D341Med (cell line): Measurements from ENCODE around the gene TLE4.
"Not testable (repeated sequence)": the region's sequence is repeated elsewhere in the genome, so short reads cannot be mapped to it uniquely, and the experiment has no call there.

Experiments used
- DNase-seq: peaks from one replicate; pipeline ENCODE4 v3.0.0; 2012; ENCODE audit warnings: low spot score

Gene TLE4

DNA sequence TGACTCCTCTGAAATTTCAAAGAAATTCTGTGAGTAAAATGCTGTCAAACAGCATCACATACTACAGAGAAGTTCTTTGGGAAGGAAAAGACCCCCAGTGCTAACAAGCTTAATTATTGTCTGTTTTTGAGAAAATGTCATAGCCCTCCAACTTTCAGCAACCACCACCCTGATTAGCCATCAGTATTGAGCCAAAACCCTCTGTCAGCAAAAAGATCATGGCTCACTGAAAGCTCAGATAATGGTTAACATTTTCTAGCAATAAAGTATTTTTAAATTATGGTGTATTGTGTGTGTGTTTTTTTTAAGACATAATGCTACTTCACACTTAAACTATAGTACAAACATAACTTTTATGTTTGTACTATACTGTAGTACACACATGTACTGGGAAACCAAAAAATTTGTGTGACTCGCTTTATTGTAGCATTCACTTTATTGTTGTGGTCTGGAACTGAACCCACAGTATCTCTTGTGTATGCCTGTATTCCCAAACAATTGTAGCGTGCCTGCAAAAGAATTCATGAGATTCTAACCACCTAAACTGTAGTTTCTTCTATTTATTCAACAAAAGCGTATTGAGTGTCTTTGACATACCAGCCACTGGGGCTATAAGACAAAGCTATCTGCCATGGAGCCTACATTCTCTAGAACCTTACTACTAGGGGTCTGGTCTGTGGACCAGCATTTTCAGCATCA, 31.6 kb downstream of the TLE4 start:
- DNase-seq, result no peak

- DNase-seq, result no peak
Observed at GRCh38 chr9:79604149-79604548, 32.4 kb downstream of the TLE4 start.

DNA sequence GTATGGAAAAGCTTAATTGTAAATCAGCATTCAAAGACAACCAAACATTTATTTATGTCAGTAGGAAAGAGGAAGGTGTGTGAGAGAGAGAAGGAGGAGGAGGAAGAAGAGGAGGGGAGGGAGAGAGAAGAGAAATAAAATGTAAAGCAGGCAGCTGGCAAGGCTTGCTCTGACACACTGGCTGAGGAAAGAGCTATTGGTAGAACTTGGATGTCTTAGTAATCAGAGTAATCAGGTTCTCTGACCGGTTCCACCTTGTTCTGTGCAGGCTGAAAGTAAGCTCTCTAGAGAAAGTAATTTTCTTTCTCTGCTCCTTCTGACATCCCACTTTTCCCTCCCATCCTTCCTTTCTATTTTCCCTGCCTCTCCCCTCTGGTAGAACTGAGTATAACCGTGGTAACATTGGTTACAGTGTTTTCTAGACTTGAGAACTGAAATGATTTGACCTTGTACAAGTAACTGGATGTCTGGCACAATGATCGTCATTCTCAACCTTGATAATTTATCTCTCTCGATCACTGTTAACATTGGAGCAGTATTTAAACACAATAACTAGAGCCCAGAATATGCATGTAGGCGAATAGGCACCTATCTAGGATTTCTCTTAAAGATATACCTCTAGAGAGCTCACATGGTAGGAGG, 33.3 kb downstream of the TLE4 start:
- no peak for DNase-seq

GRCh38 chr9:79606529-79606928, 34.8 kb downstream of the TLE4 start:
- DNase-seq, result not testable (repeated sequence)

DNA sequence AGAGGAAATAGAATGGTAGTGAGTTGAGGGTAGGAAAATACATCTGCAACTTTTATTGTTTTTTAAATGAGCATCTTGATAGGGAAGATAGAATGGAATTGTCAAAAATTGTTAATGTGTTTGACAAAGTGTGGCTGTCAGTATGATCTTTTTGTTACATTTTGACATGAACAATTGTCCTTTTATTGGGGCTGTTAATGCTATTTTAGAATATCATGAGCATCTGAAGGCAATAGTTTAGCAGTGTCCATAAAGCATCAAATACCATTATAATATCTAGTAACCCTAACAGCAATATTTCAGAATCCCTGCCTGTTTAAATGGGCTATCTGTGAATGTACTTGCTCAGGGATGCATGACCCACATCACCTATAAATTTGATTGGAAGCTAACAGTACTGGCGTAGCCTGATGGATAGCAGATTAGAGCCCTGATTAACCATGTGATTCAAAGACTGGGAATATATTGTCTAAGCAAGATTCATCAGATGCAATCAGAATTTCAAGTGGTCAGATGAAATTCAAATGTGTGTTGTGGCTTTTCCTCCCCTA, 37.8 kb downstream of the TLE4 start:
- DNase-seq, result no peak

GRCh38 chr9:79610019-79610631, 38.4 kb downstream of the TLE4 start:
- DNase-seq, result no peak

GRCh38 chr9:79610791-79611614, 39.2 kb downstream of the TLE4 start:
- no peak for DNase-seq

GRCh38 chr9:79613145-79613544, 41.4 kb downstream of the TLE4 start:
- no peak for DNase-seq

GRCh38 chr9:79615038-79615437, 43.3 kb downstream of the TLE4 start:
- no peak for DNase-seq

GRCh38 chr9:79616013-79616412, 44.2 kb downstream of the TLE4 start:
- DNase-seq, result no peak

DNA sequence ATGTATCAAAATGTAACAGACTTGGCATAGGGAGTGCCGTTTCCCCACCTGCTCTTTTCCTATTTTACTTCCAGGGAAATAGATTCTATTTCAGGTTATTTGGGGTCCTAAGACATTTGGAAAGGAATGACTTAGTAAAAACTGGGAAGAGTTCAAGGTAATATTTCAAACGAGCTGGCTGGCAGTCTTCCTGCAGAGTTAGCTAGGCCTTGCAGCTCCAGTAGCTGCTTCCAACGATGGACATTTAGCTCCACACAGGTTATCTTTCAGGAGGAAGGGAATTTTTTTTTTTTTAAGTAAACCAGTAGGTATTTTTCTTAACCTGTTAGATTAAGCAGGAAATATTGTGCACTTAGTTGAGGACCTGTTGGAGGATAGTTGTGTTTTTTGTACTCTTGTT, 45.2 kb downstream of the TLE4 start:
- DNase-seq, result no peak

GRCh38 chr9:79617395-79617794, 45.6 kb downstream of the TLE4 start:
- no peak for DNase-seq

- no peak for DNase-seq
Observed at GRCh38 chr9:79619930-79620329, 48.2 kb downstream of the TLE4 start.

DNA sequence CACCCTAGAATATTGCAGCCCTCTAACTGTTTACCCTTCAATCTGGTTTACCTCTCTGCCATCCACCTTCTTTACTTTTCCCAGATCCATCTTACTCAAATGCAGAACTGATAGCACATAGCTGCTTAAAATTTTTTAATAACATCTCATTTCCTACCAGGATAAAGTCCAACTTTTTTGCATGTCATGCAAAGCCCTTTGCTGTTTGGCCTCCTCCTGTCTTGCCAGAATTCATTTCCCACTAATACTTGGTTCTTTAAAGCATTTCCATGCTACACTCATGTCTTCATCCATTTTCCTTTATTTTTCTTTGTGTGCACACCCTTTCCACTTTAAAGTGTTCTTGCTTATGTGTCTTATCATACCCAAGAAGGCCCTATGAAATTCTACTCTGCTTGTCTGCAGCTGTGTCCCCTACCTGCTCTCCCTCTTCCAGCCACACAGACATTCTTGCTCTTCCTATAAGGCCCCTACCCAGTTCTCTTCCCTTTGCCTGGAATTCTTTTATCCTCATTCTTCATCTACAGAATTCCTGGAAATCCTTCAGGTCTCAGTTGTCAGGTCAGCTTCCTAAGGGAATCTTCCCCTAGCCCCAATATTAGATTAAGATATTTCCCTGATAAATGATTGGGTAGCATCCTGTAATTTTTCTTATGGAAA, 50.3 kb downstream of the TLE4 start:
- no peak for DNase-seq

GRCh38 chr9:79623799-79624721, 52.3 kb downstream of the TLE4 start:
- DNase-seq, result no peak

DNA sequence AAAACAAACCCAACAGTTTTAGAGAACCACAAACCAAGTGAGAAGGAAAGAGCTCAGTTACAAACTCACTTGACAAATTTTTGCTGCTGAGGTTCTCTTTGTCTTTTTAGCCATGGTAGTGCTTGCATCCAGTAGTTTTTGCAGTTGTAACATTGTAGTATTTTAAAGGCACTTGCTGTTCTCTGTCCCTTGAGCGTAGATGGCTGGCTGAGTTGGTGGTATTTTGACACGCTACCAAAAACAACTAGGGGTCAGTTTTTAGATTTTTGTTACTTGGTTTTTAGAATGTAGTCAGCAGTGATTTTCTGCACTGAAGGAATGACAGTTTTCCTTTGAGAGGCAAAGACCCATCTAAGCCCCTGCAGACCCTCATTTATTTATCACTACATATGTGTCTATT, 58.0 kb downstream of the TLE4 start:
- no peak for DNase-seq

- DNase-seq, result no peak
Observed at GRCh38 chr9:79630521-79631403, 59.0 kb downstream of the TLE4 start.

GRCh38 chr9:79632060-79632459, 60.3 kb downstream of the TLE4 start:
- DNase-seq, result no peak

GRCh38 chr9:79632705-79633104, 60.9 kb downstream of the TLE4 start:
- no peak for DNase-seq

DNA sequence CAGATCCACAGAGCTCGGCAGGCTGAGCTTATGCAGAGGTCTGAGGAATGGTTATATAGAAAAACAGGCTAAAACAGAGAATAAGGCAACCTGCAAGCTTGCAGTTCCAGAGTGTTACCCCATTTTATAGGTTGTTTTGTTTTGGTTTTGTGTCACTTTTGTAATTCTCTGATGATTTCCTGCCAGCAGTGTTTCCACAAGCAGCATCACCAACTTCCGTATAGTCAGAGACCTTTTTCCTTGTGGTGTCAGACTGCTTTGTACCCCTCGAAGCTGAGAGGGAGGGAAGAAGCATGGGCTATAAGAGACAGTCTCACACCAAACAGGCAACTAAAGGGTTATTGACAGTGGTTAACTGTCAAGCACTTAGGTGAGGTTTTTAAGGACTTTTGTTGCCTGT, 61.8 kb downstream of the TLE4 start:
- DNase-seq, result no peak
